ENCODE measurements around the gene DGLUCY.
A peak's percentile ranks its signal among the peaks of the same experiment; 100 is the strongest.
"Not testable (repeated sequence)": the region's sequence is repeated elsewhere in the genome, so short reads cannot be mapped to it uniquely, and the experiment has no call there.

DGLUCY gene

DNA sequence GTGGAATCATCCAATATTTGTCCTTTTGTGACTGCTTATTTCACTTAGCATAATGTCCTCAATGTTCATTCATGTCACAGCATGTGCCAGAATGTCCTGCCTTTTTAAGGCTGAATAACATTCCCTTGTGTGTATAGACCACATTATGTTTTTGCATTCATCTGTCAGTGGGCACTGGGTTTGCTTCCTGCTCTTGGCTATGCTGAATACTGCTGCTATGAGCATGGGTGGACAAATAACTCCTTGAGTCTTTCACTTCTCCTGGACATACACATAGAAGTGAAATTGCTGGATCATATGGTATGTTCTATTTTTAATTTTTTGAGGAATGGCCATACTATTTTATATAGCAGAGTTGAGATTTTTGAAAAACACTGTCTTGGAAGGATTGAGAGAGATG lies 83.8 kb downstream of the DGLUCY start:
- no peak for FAIRE-seq
- DNase-seq (ENCODE audit: extremely low spot score, insufficient read length, low read depth) = no peak

DNA sequence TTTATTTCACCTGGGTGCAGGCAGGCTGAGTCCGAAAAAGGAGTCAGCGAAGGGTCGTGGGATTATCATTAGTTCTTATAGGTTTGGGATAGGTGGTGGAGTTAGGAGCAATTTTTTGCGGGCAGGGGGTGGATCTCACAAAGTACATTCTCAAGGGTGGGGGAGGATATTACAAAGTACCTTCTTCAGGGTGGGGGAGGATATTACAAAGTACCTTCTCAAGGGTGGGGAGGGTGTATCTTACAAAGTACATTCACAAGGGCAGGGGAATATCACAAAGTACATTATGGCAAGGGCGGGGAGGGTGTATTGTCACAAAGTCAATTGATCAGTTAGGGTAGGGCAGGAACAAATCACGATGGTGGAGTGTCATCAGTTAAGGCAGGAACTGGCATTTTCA lies 86.9 kb downstream of the DGLUCY start:
- FAIRE-seq; DNase-seq (ENCODE audit: extremely low spot score, insufficient read length, low read depth): not testable (repeated sequence)

DNA sequence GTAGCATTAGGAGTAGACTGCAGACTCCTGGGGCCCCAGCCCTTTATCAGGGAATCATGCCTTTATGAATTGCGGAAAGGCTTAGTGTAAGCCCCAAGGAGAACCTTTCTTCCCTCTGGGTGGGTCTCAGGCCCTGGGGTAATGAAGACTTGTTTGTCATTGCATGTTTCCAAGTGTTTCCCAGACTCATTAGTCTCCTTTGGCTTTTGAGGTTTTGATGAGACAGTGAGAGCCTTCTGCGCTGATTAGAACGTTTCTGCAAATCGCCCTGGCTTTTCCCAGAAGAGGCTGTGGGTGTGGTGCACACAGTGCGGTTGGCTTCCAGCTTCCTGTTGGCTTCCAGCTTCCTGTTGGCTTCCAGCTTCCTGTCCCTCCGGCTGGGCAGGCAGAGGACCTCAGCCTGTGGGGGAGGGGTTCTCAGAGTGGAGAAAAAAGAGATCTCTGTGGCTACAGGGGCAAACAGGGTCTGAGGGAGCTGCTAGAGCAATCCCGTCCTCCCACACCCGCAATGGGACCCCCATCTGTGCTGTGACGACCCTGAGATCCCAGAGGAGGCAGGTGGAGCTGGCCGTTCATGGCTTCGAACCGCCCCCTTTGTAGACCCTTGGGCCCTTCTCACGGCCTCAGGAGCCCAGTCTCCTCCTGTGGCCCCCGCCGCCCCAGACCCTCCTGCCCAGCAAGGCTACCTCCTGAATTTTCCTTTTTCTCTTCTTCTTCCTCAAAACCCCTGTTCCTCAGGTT lies 88.5 kb downstream of the DGLUCY start:
- no peak for FAIRE-seq
- DNase-seq (ENCODE audit: extremely low spot score, insufficient read length, low read depth) = no peak

DNA sequence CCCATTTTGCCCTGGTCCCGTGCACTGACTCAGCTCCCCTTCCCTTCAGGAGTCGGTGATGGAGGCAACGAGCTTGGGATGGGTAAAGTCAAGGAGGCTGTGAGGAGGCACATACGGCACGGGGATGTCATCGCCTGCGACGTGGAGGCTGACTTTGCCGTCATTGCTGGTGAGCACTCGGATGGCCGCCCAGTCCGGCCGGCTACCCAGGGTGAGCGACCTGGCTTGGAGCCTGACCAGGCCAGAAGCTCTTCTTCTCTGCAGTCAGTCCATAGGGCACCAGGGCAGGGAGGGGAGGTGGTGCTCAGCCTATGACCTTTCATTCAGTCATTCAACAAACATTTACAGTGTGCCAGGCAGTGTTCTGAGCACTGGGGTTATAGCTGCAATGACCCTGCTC lies 90.8 kb downstream of the DGLUCY start:
- DNase-seq (ENCODE audit: extremely low spot score, insufficient read length, low read depth) (no peak), FAIRE-seq (no peak)

DNA sequence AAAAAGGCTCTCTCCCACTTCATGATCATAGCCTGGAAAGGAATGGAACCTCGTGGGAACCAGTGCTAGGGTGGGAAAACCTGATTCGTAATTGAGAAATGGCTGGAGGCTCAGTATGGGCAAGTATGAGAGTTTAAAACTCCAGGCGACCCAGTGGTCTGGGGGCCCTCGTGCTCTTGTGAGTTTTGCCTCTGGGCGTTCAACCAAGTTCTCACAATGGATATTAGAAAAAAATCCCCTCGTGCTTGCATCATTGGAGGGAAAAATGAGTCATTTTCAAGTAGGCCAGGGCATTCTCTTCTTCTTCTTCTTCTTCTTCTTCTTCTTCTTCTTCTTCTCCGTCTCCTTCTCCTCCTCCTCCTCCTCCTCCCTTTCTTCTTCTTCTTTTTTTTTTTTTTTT lies 91.6 kb downstream of the DGLUCY start:
- DNase-seq (ENCODE audit: extremely low spot score, insufficient read length, low read depth) (no peak), FAIRE-seq (no peak)

DNA sequence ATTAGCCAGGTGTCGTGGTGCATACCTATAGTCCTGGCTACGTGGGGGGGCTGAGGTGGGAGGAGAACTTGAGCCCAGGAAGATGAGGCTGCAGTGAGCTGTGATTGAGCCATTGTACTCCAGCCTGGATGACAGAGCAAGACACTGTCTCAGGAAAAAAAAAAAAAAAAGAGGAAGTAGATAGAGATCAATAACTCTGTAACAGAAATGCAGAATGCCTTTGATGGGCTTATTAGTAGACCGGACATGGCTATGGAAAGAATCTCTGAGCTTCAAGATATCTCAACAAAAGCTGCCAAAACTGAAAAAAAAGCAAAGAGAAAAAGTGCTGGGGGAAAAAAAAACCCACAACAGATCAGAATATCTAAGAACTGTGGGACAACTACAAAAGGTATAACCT lies 93.1 kb downstream of the DGLUCY start:
- no peak for FAIRE-seq

DNA sequence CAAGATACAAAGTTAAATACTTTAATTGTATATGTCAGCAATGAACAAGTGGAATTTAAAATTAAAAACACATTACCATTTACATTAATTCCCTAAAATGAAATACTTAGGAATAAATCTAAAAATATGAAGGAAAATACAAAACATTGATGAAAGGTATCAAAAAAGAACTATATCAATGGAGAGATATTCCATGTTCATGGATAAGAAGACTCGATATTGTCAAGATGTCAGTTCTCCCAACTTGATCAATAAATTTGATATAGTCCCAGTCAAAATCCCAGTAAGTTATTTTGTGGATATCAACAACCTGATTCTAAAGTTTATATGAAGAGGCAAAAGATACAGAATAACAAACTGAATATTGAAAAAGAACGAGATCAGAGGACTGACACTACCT lies 97.1 kb downstream of the DGLUCY start:
- no peak for FAIRE-seq
- DNase-seq (ENCODE audit: extremely low spot score, insufficient read length, low read depth) = no peak

More for the DNA sequence above, 93.1 kb downstream of the DGLUCY start:
- DNase-seq (ENCODE audit: extremely low spot score, insufficient read length, low read depth) = no peak

DNA sequence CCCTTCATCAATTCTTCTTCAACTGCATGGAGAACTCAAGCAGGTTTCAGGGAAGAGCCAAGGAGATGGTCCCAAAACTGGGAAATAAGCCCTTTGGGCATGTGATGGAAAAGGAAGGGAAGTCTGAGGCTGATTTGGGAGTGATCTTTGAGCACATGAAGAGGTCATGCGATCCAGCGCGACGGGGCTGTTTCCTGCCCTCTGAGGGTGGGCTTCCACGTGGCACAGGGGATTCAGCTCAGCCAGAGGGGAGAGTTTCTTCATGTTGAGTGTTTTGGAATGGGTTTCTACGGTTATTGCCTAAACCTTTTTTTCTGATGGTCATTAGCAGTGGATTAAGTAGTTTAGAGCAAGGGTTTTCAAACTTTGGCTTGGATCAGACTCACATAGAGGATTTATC lies 100.4 kb downstream of the DGLUCY start:
- DNase-seq (ENCODE audit: extremely low spot score, insufficient read length, low read depth) = no peak
- no peak for FAIRE-seq

DNA sequence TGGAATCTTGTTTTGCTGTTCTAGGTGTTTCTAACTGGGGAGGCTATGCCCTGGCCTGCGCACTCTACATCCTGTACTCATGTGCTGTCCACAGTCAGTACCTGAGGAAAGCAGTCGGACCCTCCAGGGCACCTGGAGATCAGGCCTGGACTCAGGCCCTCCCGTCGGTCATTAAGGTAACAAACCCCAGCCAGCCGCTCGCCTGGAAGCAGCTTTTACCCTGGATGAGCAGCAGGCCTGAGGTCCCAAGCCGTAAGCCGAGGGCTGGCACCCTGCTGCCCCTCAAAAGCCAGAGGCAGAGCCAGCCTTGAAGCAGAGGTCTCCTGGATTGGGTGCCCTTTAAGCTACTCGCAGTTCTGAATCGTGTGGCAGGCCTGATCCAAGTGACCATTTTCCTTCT lies 101.5 kb downstream of the DGLUCY start:
- no peak for DNase-seq (ENCODE audit: extremely low spot score, insufficient read length, low read depth)
- FAIRE-seq = no peak

DNA sequence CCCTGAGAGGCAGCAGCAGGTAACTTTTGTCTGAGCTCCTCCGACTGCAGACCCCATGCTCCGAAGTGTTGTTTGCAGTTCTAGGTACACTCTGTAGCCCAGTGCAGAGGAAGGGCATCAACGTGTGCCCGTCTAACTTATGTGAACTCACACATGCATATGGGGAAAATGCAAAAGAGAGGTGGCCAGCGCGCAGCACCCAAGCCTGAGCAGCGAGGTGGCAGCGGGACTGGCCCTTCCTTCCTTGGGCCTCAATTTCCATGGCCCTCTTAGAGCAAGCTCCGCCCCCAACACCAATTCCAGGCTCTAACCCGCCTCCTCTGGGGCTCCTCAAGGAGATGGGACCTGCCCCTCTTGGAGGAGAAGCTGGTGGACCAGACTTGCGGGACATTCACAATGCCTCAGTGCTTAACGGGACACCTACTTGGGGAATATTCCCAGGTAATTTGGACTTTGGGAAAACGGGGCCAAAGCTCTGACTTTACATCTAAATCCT lies 102.9 kb downstream of the DGLUCY start:
- no peak for DNase-seq (ENCODE audit: extremely low spot score, insufficient read length, low read depth)
- FAIRE-seq = no peak

DNA sequence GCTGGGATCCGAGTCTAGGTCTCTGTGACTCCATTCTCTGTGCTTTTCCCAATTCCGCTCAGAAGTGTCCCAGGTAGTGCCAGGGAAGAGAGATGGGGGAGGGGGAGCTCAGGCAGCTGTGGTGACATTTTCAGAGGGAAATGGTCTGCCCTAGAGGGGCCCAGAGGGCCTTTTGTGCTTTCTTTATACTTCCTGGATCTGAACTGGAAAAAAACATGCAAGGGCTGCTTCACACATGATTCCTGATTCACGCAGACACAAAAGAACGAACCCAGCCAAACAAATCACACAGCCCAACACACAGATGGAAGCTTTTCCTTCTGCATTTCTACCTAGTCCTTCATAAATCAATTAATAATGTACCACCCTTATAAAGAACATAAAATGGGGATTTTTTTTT lies 104.1 kb downstream of the DGLUCY start:
- FAIRE-seq (no peak), DNase-seq (ENCODE audit: extremely low spot score, insufficient read length, low read depth) (no peak)

DNA sequence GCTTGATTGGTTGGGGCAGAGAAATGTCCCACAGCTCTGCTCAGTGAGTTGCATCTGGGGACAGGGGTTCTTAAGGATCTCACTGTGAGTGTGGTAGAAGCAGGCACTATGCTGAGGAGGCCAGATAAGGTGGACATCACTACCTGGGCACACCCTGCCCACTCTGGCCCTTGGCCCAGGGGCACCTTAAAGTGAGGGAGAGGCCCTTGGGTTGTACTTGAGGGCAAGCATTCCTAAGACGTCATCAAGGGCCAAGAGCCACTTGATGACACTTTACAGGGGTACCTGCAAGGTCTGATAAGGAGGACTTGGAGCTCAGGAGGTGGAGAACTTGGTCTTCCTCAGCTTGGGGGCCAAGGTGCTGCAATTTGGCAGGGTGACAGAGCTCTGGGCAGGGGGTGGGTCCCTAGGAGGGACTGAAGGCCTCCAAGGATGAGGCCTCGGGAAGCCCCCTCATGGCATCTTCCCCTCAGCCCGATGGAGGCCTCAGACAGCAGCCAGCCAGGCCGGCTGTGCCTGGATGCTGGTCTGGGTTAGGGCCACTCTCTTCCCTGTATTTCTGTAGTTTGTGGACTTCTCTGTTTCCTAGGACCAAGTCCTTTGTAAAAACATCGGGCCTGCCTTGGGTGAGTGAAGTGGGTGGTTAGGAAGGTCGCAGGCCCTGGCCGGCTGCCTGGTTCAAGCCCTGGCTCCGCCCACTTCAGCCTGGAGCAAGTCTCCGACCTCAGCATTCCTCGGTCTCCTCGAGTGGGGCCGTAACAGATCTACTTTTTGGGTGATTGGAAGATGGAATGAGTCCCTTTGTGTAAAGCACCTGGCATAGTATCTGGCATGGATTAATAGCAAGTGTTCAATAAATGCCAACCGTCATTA lies 105.9 kb downstream of the DGLUCY start:
- DNase-seq (ENCODE audit: extremely low spot score, insufficient read length, low read depth) (no peak), FAIRE-seq (no peak)

DNA sequence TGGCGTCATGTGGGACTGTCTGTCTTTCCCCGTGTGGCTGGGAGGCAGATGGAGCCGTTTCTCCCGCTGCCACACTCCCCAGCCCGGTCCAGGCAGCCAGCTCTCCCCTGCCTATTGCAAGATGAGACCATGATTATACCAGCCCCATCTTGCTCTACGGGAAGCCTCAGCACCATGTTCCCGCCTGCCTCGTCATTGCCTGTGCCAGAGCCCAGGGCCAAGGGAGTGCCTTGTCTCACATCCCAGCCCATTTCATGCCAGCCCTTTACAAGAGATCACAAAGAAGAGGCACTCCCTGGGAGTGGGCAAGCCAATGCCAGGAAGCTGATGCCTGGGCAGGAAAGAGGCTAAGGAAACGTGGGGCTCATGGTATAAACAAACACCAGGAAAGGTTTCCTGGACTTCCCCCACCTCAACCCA lies 106.7 kb downstream of the DGLUCY start:
- DNase-seq (ENCODE audit: extremely low spot score, insufficient read length, low read depth) = no peak
- no peak for FAIRE-seq

DNA sequence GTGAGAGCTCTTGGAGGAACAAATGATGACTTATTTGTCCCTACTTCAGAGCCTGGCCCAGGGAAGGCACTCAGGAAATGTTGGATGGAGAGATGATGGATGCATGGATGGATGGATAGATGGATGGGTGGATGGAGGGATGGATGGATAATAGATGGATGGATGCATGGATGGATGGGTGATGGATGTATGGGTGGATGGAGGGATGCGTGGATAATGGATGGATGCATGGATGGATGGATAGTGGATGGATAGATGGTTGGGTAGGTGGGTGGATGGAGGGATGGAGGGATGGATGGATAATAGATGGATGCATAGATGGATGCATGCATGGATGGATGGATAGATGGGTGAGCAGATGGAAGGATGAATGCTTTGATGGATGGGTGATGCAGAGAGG lies 107.4 kb downstream of the DGLUCY start:
- no peak for FAIRE-seq
- DNase-seq (ENCODE audit: extremely low spot score, insufficient read length, low read depth) = no peak

DNA sequence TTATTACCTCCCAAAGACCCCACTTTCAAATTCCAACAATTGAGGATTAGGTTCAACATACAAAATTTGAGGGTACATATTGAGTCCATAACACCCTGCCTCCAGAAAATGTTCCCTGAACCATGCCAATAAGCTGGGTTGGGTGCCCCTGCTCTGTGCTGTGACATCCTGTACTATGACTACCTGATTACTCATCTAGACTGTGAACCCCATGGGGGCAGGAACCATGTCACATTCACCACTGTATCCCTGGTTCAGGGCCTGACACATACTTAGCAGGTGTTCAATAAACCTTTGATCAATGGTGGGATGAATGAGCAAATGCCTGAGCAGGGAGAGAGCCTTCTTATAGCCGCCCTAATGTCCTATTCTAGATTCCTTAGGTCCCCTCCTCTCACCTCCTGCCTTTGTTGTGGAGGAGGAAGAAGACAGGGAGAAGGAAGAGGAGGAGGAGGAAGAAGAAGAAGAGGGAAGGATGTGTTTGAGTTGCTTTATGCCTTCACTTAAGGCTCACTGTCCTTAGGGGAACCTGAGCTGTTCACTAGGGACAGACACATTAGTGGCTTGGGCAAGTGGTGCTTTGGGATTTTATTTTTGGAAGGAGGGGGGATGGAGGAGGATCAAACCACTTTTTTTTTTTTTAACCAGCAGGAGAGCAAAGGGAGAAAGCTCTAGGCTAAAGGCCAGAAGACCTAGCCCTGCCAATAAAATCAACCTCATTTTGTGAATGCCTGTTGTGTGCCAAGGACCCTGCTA lies 109.3 kb downstream of the DGLUCY start:
- DNase-seq (ENCODE audit: extremely low spot score, insufficient read length, low read depth) (no peak), FAIRE-seq (no peak)

DNA sequence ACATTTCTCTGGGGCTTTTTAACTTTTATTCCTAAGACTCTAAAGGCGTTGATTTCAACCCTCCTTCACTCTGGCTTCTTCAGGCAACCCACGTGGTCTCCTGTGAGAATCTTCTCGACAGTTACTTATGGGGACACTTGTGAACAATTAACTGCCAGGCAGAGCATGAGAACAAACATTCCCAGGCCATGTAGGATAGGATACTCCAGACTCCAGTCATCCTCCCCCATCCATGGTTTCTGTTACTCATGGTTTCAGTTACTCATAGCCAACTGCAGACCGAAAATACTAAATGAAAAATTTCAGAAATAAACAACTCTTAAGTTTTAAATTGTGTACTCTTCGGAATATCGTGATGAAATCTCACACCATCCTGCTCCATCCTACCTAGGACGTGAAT lies 111.2 kb downstream of the DGLUCY start:
- FAIRE-seq (no peak), DNase-seq (ENCODE audit: extremely low spot score, insufficient read length, low read depth) (no peak)

DNA sequence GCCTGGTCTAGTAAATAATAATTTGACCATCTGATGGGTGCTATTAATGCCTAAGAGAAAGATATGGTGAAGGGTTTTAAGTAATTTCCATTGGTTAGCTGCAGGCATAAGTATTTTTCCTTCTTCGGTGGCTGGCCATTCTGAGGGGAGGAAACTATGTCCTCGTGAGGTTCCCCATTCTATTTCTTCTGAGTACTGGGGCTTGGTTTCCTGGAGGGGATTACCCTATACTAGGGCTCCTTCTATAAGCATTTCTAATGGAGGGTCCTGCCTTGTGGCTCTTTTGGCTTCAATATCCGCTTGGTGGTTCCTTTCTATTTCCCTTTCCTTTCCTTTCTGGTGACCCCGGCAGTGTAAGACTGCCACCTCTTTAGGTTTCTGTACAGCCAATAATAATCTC lies 112.5 kb downstream of the DGLUCY start:
- DNase-seq (ENCODE audit: extremely low spot score, insufficient read length, low read depth); FAIRE-seq: not testable (repeated sequence)

DNA sequence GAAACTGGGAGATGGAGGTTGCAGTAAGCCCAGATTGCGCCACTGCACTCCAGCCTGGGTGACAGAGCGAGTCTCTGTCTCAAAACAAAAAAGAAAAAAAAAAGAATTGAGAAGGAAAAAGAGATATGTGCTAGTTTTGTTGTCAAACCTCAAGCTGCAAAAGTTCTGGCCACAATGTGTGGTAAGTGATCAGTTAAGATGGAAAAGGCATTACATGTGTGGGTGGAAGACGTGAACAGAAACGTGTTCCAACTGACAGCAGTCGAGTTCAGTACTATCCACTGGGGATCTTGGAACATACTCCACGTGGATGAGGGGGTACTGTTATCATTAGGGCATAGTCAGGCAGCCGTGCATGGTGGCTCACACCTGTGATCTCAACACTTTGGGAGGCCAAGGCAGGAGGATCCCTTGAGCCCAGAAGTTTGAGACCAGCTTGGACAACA lies 113.3 kb downstream of the DGLUCY start:
- peak; percentile 63 for FAIRE-seq
- no peak for DNase-seq (ENCODE audit: extremely low spot score, insufficient read length, low read depth)

DNA sequence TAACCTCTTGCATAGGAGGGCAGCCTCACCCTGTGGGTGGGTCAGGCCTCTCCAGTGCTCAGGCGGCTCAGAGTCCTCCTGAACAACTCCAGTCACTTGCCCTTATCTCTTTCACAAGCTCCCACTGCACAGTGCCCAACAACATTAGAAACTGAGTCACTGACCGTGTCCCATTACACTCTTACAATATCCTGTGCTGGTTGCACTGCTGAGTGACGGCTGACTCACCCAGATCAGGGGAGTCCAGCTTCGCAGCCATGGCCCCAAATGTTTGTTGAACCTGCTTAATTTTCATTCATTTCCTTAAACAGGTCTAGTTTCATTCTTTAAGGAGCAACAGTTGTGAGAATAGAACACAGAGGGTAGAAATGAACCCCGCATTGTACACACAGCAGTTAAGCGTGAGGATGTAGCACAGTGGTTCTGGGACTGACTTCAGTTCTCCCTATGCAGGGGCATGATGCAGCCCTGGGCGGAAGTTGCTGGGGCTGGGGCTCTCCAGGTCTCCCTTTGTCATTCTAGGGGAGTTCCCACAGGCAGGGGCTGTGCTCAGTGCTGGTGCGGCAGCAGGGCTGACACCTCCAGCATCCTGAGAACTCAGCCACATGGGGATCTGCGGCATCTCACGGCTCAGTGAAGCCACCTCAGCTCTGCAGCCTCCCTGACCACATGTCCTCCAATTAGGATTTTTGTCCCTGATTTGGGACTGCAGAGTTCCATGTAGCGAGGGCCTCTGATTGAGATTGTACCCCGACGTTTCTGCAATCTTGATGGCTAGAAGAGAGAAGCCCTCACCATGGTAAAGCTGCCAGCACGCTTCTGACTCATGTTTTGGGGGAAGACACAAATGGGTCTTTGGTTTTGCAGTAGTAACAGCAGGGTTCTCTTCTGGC lies 114.5 kb downstream of the DGLUCY start:
- FAIRE-seq = no peak
- DNase-seq (ENCODE audit: extremely low spot score, insufficient read length, low read depth) = no peak

DNA sequence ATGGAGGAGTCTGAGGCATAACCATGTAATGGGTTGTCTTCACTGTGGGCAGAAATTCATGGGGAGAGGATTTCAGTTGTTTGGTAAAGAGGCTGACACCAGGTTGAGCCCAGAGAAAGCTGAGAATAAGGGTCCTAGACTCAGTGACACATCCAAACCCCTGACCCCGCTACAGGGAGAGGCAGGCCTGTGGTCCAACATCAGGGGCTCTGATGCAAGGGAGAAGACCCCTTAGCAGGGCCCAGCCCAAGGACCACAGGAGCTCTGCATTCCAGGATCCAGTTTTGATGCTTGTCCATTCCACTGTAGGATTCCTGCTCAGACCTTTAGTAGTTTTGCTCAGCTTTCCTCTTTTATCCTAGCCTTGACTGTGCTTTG lies 115.1 kb downstream of the DGLUCY start:
- no peak for FAIRE-seq

More for the DNA sequence above, 115.1 kb downstream of the DGLUCY start:
- DNase-seq (ENCODE audit: extremely low spot score, insufficient read length, low read depth) = no peak
